ENCODE results near the gene LRP3. TPM values are rescaled to one million over a fixed set of nuclear protein-coding genes. Genes with fewer than 3 reads are reported as not detected.

LRP3 gene
- total and polyA plus RNA-seq, 2 donors (not counting 1 experiment from before 2014, with no cell fraction given): 0.10 TPM; not detected in 1

DNA sequence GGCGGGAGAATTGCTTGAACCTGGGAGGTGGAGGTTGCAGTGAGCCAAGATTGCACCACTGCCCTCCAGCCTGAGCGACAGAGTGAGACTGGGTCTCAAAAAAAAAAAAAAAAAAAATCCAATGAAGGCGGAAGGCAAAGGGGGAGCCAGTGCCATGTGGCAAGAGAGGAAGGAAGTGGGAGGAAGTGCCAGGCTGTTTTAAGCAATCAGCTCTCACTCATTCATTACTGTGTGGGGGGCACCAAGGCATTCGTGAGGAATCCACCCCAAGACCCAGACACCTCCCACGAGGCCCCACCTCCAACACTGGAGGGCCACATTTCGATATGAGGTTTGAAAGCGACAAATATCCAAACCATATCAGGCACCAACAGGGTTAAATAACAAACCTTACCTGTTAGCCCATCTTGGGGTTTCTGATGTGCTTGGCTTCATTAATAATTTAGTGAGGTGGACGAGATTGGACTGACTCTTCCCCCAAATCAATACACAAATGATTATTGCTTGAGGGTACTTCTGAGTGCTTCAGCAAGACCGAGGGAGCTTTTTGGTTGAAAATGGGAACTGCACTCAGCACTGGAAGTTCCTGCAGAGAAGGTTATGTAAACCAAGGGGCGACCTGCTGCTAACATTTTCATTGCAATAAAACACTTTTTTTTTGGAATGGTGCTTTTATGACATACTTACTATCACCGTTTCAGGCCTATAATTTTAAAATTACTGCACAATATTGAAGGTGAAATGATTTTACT is 7.5 kb upstream of the LRP3 start:
- H3K4me3 ChIP-seq (ENCODE audit: control extremely low read depth in 1 of 5, extremely low read depth in 1 of 5, insufficient read depth in 1 of 5, low read depth in 2 of 5, low read length in 4 of 5): no peak overlapping the region
- TF ChIP-seq, protein P1, sequence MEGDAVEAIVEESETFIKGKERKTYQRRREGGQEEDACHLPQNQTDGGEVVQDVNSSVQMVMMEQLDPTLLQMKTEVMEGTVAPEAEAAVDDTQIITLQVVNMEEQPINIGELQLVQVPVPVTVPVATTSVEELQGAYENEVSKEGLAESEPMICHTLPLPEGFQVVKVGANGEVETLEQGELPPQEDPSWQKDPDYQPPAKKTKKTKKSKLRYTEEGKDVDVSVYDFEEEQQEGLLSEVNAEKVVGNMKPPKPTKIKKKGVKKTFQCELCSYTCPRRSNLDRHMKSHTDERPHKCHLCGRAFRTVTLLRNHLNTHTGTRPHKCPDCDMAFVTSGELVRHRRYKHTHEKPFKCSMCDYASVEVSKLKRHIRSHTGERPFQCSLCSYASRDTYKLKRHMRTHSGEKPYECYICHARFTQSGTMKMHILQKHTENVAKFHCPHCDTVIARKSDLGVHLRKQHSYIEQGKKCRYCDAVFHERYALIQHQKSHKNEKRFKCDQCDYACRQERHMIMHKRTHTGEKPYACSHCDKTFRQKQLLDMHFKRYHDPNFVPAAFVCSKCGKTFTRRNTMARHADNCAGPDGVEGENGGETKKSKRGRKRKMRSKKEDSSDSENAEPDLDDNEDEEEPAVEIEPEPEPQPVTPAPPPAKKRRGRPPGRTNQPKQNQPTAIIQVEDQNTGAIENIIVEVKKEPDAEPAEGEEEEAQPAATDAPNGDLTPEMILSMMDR (IDR thresholded peaks at IDR 0.05): no peak
- peak overlapping the region; percentile 26 for H2AFZ ChIP-seq (ENCODE audit: insufficient read depth, low read depth, low read length, poor library complexity, severe bottlenecking)
- ChIA-PET POLR2A (interaction anchor here (0.6 kb wide), 1 partner anchor 110 kb away, joined by 3 read pairs; no protein-coding TSS in a partner anchor), CTCF (interaction anchor here (0.9 to 4.4 kb wide), 4 partner anchors 17 to 60 kb away, joined by 3 to 58 read pairs (median 3); no protein-coding TSS in a partner anchor)
- H3K36me3 ChIP-seq (replicated peaks in 1 of 2; ENCODE audit: control extremely low read depth in 1 of 2, control insufficient read depth in 1 of 2, extremely low read depth in 1 of 2, insufficient read depth in 2 of 2, low read length in 1 of 2): no peaks in the 10 kb centered on the region
- Mint-ChIP-seq H3K9me3 (ENCODE audit: insufficient read depth) (no peaks in the 10 kb centered on the region), H3K27ac (no peak overlapping the region), H3K27me3 (peaks cover 18% of the 10 kb centered on the region), H3K4me1 (peaks cover 9% of the 10 kb centered on the region), H3K4me3 (no peak overlapping the region)
- H3K27ac ChIP-seq (ENCODE audit: low read length in 2 of 2): no peak overlapping the region
- H3K9me3 ChIP-seq (ENCODE audit: control extremely low read depth in 1 of 3, control insufficient read depth in 2 of 3, insufficient read depth in 1 of 3, low read length in 2 of 3): no peaks in the 10 kb centered on the region
- 14% methylated on average over 3 of the region's 11 CpGs for WGBS (ENCODE audit: insufficient coverage)
- H3K4me1 ChIP-seq (ENCODE audit: control insufficient read depth in 2 of 2, insufficient read depth in 2 of 2, low read length in 2 of 2): peaks cover 8 to 14% of the 10 kb centered on the region in 2 donors
- H3K79me2 ChIP-seq (ENCODE audit: control insufficient read depth, insufficient read depth, low read length): no peaks in the 10 kb centered on the region
- ATAC-seq (ENCODE audit: low read depth): no peak
- H3K27me3 ChIP-seq (replicated peaks in 1 of 4; ENCODE audit: control extremely low read depth in 1 of 4, control insufficient read depth in 3 of 4, insufficient read depth in 4 of 4, low read length in 3 of 4): peaks cover 0 to 1% (median 0%) of the 10 kb centered on the region in 4 experiments
- DNase-seq: no peak
- H4K20me1 ChIP-seq (ENCODE audit: control insufficient read depth, insufficient read depth, low read length, poor library complexity, severe bottlenecking): no peaks in the 10 kb centered on the region
- no peak overlapping the region for H3K9ac ChIP-seq (ENCODE audit: low read length)
- intact Hi-C loops (cut with micrococcal nuclease): no loop called here
- H3K4me2 ChIP-seq (replicated peaks; ENCODE audit: low read depth, low read length, poor library complexity, severe bottlenecking): peak overlapping the region; percentile 26

DNA sequence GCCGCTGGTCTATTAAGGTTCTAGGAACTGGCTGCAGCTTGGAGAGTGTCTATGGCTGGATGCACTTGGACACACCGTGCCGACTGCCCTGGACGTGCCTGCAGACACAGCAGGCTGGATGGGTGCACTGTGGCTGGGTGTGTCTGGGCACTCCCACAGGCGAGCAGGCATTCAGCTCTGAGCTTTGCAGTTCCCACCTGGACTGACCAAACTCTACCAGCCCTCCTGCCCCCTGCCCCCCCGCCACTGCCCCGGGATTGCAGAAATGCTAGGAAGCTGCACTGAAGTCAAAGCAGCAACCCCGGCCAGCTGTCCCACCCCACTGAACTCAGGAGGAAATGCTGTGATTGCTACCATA is 7.0 kb upstream of the LRP3 start:
- no peak for TF ChIP-seq EZH2 (IDR thresholded peaks at IDR 0.05; ENCODE audit: borderline replicate concordance, insufficient read depth, low read depth, low read length, poor library complexity, severe bottlenecking)
- TF ChIP-seq, protein P1 (IDR thresholded peaks at IDR 0.05): no peak
- Histone ChIP-seq H3K27ac (ENCODE audit: low read length in 2 of 2) (no peak overlapping the region), H3K79me2 (ENCODE audit: control insufficient read depth, insufficient read depth, low read length) (no peaks in the 10 kb centered on the region), H3K36me3 (replicated peaks in 1 of 2; ENCODE audit: control extremely low read depth in 1 of 2, control insufficient read depth in 1 of 2, extremely low read depth in 1 of 2, insufficient read depth in 2 of 2, low read length in 1 of 2) (no peaks in the 10 kb centered on the region), H2AFZ (ENCODE audit: insufficient read depth, low read depth, low read length, poor library complexity, severe bottlenecking) (no peak overlapping the region), H3K9me3 (ENCODE audit: control extremely low read depth in 1 of 3, control insufficient read depth in 2 of 3, insufficient read depth in 1 of 3, low read length in 2 of 3) (no peaks in the 10 kb centered on the region), H3K9ac (ENCODE audit: low read length) (no peak overlapping the region), H3K4me1 (ENCODE audit: control insufficient read depth in 2 of 2, insufficient read depth in 2 of 2, low read length in 2 of 2) (peaks cover 8 to 14% of the 10 kb centered on the region in 2 donors), H3K4me2 (replicated peaks; ENCODE audit: low read depth, low read length, poor library complexity, severe bottlenecking) (peak overlapping the region; percentile 26), H3K27me3 (replicated peaks in 1 of 4; ENCODE audit: control extremely low read depth in 1 of 4, control insufficient read depth in 3 of 4, insufficient read depth in 4 of 4, low read length in 3 of 4) (peaks cover 0 to 7% (median 2%) of the 10 kb centered on the region in 4 experiments), H3K4me3 (ENCODE audit: control extremely low read depth in 1 of 5, extremely low read depth in 1 of 5, insufficient read depth in 1 of 5, low read depth in 2 of 5, low read length in 4 of 5) (no peak overlapping the region), H4K20me1 (ENCODE audit: control insufficient read depth, insufficient read depth, low read length, poor library complexity, severe bottlenecking) (no peaks in the 10 kb centered on the region)
- Mint-ChIP-seq H3K9me3 (ENCODE audit: insufficient read depth) (no peaks in the 10 kb centered on the region), H3K27me3 (peaks cover 24% of the 10 kb centered on the region), H3K4me3 (no peak overlapping the region), H3K4me1 (peaks cover 9% of the 10 kb centered on the region), H3K27ac (no peak overlapping the region)
- ChIA-PET POLR2A (interaction anchor here (0.7 kb wide), 1 partner anchor 186 kb away, joined by 11 read pairs; no protein-coding TSS in a partner anchor), CTCF (interaction anchor here (1.6 to 4.4 kb wide), 2 partner anchors 42 to 49 kb away, joined by 3 to 58 read pairs; no protein-coding TSS in a partner anchor)
- intact Hi-C loops (cut with micrococcal nuclease): no loop called here
- DNase-seq: no peak
- WGBS (ENCODE audit: insufficient coverage): 17% methylated on average over 1 of the region's 8 CpGs
- ATAC-seq (ENCODE audit: low read depth): no peak

Measured in B cell (primary cell).